Subcutaneous adipose tissue (tissue), 4 donors: ENCODE data around the gene LNX2. TPM values are rescaled to one million over a fixed set of nuclear protein-coding genes. Genes with fewer than 3 reads are reported as not detected.

Experiments used
- total RNA-seq, 4 donors: library from RNA; depleted of rRNA; stranded (reverse); fragments of >200 nt; gene quantifications; one replicate each; pipeline ENCODE4 v1.1.0, GENCODE V29; 2016
- TF ChIP-seq, protein P1 (sequence below): fragments of 450-650 bp; IDR thresholded peaks from one replicate; pipeline ENCODE4 v1.5.1; 2016; ENCODE audit warnings: low read depth, mild to moderate bottlenecking, control low read depth, antibody characterized with exemption, moderate library complexity

Gene LNX2
- total RNA-seq, 4 donors from 2014 or later, result 4.7 to 10.7 (median 7.3) TPM

DNA sequence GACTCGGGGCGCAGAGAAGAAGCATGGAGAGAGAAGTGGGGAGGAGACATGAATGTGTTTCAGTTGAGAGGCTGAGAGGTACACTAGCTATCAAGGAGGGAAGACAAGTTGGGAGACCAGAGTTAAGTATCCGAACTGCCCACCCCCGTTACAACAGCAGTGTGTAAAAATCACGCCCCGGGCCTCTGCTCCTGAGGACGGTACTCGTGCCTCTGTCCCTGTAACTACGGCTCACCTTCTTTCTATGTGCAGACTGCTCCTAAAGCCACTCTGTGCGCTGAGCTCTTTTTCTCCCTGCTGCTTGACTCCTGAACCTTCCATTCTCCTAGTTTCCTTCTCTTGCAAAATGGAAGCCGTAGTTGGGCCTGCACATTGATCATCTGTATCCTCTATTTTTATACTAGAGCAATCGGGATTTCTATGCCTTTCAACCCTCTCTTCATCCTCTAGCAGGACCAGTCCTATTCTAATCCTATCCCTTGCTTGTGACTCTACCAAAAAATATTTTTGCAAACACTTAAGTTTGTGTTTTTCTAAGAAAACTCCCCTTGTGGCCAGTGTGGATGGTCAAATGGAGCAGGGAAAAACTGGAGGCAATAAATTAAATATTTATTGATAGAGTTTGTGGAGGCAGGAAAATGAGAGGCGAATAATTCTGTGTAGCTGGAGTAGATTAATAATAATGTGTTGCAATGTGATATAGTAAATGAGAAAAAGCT lies 1.9 kb upstream of the LNX2 start:
- TF ChIP-seq, protein P1, sequence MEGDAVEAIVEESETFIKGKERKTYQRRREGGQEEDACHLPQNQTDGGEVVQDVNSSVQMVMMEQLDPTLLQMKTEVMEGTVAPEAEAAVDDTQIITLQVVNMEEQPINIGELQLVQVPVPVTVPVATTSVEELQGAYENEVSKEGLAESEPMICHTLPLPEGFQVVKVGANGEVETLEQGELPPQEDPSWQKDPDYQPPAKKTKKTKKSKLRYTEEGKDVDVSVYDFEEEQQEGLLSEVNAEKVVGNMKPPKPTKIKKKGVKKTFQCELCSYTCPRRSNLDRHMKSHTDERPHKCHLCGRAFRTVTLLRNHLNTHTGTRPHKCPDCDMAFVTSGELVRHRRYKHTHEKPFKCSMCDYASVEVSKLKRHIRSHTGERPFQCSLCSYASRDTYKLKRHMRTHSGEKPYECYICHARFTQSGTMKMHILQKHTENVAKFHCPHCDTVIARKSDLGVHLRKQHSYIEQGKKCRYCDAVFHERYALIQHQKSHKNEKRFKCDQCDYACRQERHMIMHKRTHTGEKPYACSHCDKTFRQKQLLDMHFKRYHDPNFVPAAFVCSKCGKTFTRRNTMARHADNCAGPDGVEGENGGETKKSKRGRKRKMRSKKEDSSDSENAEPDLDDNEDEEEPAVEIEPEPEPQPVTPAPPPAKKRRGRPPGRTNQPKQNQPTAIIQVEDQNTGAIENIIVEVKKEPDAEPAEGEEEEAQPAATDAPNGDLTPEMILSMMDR, result no peak

DNA sequence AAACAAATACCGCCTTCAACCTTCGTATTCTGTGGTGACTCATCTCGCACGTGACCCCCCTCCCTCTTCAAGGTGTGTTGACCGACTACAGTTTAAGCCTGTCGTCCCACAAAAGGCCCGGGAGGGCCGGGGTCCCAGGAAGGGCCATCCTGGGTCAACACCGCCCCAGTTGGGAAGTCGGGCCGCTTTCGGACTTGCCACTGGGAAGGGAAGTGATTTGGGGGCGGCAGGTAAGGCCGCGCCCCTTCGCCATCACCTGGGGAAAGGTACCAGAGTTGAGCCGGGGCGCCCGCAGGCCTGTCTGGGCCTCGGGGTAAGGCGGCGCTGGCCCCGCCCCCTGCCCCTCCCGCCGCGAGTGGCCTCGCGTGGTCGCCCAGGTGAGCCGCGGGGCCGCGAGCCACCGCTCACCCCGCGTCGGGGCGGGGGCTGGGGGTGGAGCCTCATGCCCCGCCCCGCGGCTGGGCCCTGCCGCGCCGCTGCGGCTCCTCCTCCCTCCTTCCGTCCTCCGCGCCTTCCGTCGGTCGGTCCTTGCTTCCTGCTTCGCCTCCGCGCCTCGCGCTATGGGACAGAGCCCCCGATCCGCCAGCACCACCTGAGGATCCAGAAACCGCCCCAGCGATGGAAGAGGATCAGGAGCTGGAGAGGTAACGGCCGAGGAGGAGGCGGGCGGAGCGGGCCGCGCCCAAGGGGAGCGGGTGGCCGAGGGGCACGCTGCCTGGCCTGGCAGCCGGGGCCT lies 1.2 kb upstream of the LNX2 start, which contains the start of gene POLR1D:
POLR1D (plus strand) TSS at position 527 of the 736 bp plus-strand sequence; CDS start at position 619, 92 bp downstream.
- TF ChIP-seq, protein P1, result no peak

DNA sequence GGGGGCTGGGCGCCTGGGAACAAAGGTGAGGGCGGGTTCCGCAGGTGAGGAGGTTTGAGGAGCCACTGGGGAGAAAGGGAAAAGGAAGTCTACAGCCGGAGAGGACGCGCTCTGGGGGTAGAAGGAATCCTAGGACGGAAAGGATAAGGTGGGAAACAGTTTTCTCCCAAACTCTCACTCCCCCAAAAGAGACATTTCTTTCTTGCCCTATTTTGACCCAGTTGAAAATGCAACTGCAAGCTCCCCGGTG lies 712 bp upstream of the LNX2 start:
- TF ChIP-seq, protein P1, result no peak

DNA sequence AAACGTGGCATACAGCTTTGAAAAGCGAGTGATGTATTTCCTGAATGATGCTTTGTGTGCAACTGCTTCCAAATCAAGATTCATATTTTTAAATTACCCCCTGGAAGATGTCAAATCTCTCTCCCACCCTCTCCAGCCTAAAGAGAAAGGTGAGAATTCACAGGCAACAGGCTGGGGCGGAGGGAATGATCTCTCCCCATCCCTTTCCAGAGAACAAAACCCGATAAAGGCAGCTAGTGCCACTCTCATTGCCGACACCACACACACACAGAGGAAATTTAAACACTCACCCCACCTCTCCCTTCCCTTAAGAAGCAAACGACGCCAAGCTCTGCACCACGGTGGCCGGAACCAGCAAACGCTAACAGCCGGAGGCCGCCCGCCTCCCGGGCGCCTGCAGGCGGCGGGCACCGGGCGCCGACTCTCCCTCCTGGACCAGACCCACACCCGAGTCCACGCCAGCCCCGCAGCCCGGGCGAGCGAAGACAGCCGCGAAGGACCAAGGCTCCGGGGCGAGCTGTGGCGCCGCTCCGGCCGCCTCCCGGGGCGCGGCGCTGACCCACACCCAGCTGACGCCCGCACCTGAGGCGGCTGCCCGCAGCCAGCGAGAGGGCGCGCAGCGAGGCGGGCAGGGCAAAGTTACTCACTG lies 477 bp downstream of the LNX2 start:
- TF ChIP-seq, protein P1, result no peak

DNA sequence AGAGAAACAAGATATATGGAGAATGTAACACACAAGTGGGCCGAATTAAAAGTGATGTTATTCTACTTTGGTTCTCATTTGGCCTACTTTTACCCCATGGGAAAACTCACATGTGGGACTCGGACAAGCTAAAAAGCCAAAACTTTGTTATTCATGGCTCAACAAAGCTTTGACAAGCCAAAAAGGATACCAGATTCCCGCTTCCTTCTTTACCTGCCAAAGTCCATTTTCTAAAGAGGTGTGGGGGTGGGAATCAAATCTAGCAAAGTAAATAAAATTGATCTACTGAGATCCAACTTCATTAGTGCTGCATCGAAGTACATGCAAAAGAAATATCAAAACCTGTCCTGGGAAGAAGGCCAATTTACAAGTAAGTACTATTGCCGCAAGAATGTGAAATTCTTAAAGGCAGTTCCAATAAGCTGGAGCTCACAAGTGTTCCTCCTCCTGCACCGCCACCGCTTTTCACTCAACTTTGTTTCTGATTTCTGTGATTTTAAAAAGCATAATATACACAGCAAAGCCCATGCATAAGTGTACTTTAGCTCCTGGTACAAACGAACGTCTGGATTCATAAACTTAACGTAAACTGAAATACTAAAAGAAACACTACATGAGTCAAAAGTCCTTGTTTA lies 1.1 kb downstream of the LNX2 start:
- TF ChIP-seq, protein P1, result no peak

DNA sequence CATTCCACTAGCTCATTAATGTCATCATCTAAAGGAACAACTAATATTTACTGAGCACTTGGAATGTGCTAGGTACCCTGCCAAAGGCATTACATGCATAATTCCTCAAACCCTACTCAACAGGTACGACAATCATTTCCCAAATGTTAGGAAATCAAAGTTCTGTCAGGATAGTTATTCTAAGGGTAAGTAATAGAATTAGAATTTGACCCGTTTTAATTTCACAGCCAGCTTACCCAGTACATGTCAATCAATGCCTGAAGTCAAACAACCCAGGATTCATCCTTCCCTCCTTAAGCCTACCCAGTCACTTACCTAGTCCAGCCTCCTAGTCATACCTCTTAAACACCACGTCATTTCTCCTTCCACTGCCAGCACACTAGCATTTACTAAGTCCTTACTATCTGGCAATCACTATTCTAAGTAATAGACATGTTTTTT lies 2.4 kb downstream of the LNX2 start:
- TF ChIP-seq, protein P1, result no peak

DNA sequence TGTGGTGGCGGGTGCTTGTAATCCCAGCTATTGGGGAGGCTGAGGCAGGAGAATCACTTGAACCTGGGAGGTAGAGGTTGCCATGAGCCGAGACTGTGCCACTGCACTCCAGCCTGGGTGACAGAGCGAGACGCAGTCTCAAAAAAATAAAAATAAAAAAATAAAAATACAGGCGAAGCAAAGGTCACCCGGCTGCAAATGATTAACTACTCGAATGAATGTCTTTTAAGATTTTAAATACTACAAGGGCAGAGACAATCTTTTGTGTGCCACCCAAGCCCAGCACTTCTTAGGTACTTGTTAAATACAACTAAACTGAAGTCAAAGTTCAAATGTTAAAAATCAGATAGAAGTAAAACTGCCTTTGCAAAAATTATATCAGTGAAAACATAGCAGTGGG lies 6.7 kb downstream of the LNX2 start:
- TF ChIP-seq, protein P1, result no peak
